ENCODE data around the gene WDR45B. TPM values are rescaled to one million over a fixed set of nuclear protein-coding genes. Genes with fewer than 3 reads are reported as not detected.
A peak's percentile ranks its signal among the peaks of the same experiment; 100 is the strongest.

WDR45B gene
- total and polyA plus RNA-seq, 7 donors: 21.4 to 62.7 (median 32.6) TPM

GRCh38 chr17:82675476-82676245 lies 27.4 kb upstream of the WDR45B start:
- DNase-seq (peak in 1 of 2 donors; percentile 4), ATAC-seq (no peak)
- intact Hi-C loops (cut with DNase I): no loop called here
- TF ChIP-seq CTCF (IDR thresholded peaks at IDR 0.05): no peak
- H3K9me3 ChIP-seq: no peaks in the 10 kb centered on the region
- H3K4me3 ChIP-seq: no peak overlapping the region
- H3K4me1 ChIP-seq: no peaks in the 10 kb centered on the region
- no peaks in the 10 kb centered on the region for H3K27me3 ChIP-seq (ENCODE audit: insufficient read depth in 3 of 3, low read length in 2 of 3)
- H3K36me3 ChIP-seq (ENCODE audit: insufficient read depth in 1 of 2, low read depth in 1 of 2): no peaks in the 10 kb centered on the region
- WGBS, 3 donors: 81 to 86% (median 83%) methylated on average over 18 of the region's 18 CpGs
- H3K27ac ChIP-seq: no peak overlapping the region

GRCh38 chr17:82674656-82675475 lies 26.6 kb upstream of the WDR45B start:
- DNase-seq (peak in 1 of 2 donors; percentile 3), ATAC-seq (peak in 1 of 4 donors; percentile 10)
- Histone ChIP-seq H3K9me3 (no peaks in the 10 kb centered on the region), H3K4me1 (no peaks in the 10 kb centered on the region), H3K36me3 (ENCODE audit: insufficient read depth in 1 of 2, low read depth in 1 of 2) (no peaks in the 10 kb centered on the region), H3K27ac (no peak overlapping the region), H3K4me3 (no peak overlapping the region), H3K27me3 (ENCODE audit: insufficient read depth in 3 of 3, low read length in 2 of 3) (no peaks in the 10 kb centered on the region)
- intact Hi-C loops (cut with DNase I): no loop called here
- 74 to 80% (median 76%) methylated on average over 20 of the region's 20 CpGs for WGBS, 3 donors
- no peak for TF ChIP-seq CTCF (IDR thresholded peaks at IDR 0.05)

- intact Hi-C loops (cut with DNase I): no loop called here
- Histone ChIP-seq H3K27ac (peak overlapping the region; percentile 67), H3K9me3 (no peaks in the 10 kb centered on the region), H3K4me1 (peaks cover 8% of the 10 kb centered on the region), H3K36me3 (ENCODE audit: insufficient read depth in 1 of 2, low read depth in 1 of 2) (no peaks in the 10 kb centered on the region), H3K4me3 (no peak overlapping the region), H3K27me3 (ENCODE audit: insufficient read depth in 3 of 3, low read length in 2 of 3) (no peaks in the 10 kb centered on the region)
- TF ChIP-seq CTCF (IDR thresholded peaks at IDR 0.05): no peak
- DNase-seq (no peak), ATAC-seq (no peak)
- WGBS, 3 donors: 93 to 95% (median 93%) methylated on average over 19 of the region's 19 CpGs
These were observed 22.6 kb upstream of the WDR45B start for GRCh38 chr17:82670661-82671450.

GRCh38 chr17:82668631-82669099 lies 20.4 kb upstream of the WDR45B start:
- intact Hi-C loops (cut with DNase I): loop anchor here (2.0 to 10.0 kb wide), 5 partner anchors 44 to 256 kb away; no protein-coding TSS in a partner anchor
- peak; percentile 61 to 84 for DNase-seq
- 33 to 45% (median 35%) methylated on average over 18 to 20 of the region's 20 CpGs for WGBS, 3 donors

More at GRCh38 chr17:82668631-82669099, 20.4 kb upstream of the WDR45B start:
- TF ChIP-seq CTCF (IDR thresholded peaks at IDR 0.05): peak; percentile 68
- Histone ChIP-seq H3K36me3 (ENCODE audit: insufficient read depth in 1 of 2, low read depth in 1 of 2) (no peaks in the 10 kb centered on the region), H3K27ac (peak overlapping the region; percentile 67), H3K27me3 (ENCODE audit: insufficient read depth in 3 of 3, low read length in 2 of 3) (no peaks in the 10 kb centered on the region), H3K4me3 (peak overlapping the region; percentile 22), H3K4me1 (peaks cover 8% of the 10 kb centered on the region), H3K9me3 (no peaks in the 10 kb centered on the region)
- ATAC-seq: peak; percentile 90 to 95 (median 92)

All from psoas muscle (tissue), 8 donors.